K562 (cell line): Measurements from ENCODE around the gene ALDH16A1. TPM values are rescaled to one million over a fixed set of nuclear protein-coding genes. Genes with fewer than 3 reads are reported as not detected.
"Not testable (repeated sequence)": the region's sequence is repeated elsewhere in the genome, so short reads cannot be mapped to it uniquely, and the experiment has no call there.

ENCODE experiments used
- ATAC-seq: fragments of 200-7000 bp; cut with Tn5 transposase; 3 replicates; pipeline ENCODE4 v1.9.1; 2020; ENCODE audit warnings: moderate library complexity
- BruUV-seq: library from RNA; stranded (reverse); fragments of 400-500 nt; replicated peaks from 2 replicates; lab custom pipeline; 2021; lab: Mats Ljungman, UMichigan
- CTCF ChIA-PET: fragments of 300-600 bp; formaldehyde crosslinking; extraction: SDS; loops from one replicate; lab custom pipeline; 2021; ENCODE audit warnings: low intra/inter-chr PET ratio; lab: Yijun Ruan, JAX
- POLR2A ChIA-PET: fragments of 300-600, 350-650 bp; sonication (Branson Sonifier 250); formaldehyde crosslinking; extraction: SDS; loops from one replicate; lab custom pipeline; 2021; ENCODE audit warnings: antibody characterized with exemption, inconsistent platforms; lab: Yijun Ruan, JAX
- DNase-seq, 4 experiments: peaks; one replicate each; pipeline versions ENCODE4 v3.0.0 to v3.0.0-alpha.2; 2011 to 2018; ENCODE audit warnings: low spot score in 3 of 4, mixed read lengths in 3 of 4; ENCODE audit errors: extremely low read depth in 1 of 4
- FAIRE-seq: peaks from 2 replicates; lab custom pipeline; 2011; peaks lifted over from hg19 to GRCh38; lab: Jason Lieb, UNC
- H2AFZ ChIP-seq: 2 replicates; pipeline ENCODE4 v1.6.0; 2011; ENCODE audit warnings: low read depth, low read length, control low read depth, inconsistent platforms
- H3K27ac ChIP-seq: fragments of 200-600 bp; 3 replicates; pipeline ENCODE4 v1.8.0; 2011; ENCODE audit warnings: low read depth, mild to moderate bottlenecking, control low read depth, inconsistent platforms, low read length, moderate library complexity, mixed read lengths; ENCODE audit errors: extremely low read depth
- H3K27me3 ChIP-seq, 2 experiments: fragments of 300-600 bp in 1 of 2; 2 replicates in 1 of 2; 3 replicates in 1 of 2; pipeline versions ENCODE4 v1.6.0 to v1.8.0; 2011; ENCODE audit warnings: inconsistent platforms in 2 of 2, low read length in 2 of 2, mild to moderate bottlenecking in 1 of 2, mixed read lengths in 1 of 2, moderate library complexity in 1 of 2; ENCODE audit not compliant: control insufficient read depth in 2 of 2, insufficient read depth in 2 of 2
- H3K36me3 ChIP-seq: fragments of 300-600 bp; 3 replicates; pipeline ENCODE4 v1.8.0; 2011; ENCODE audit warnings: mild to moderate bottlenecking, low read length, inconsistent platforms; ENCODE audit not compliant: control insufficient read depth, insufficient read depth
- H3K4me1 ChIP-seq, 2 experiments: fragments of 200-600 bp in 1 of 2; replicated peaks in 1 of 2; 2 replicates in 1 of 2; 3 replicates in 1 of 2; pipeline versions ENCODE4 v1.5.1 to v1.8.0; 2011; ENCODE audit warnings: inconsistent platforms in 2 of 2, low read length in 2 of 2, mild to moderate bottlenecking in 1 of 2, mixed read lengths in 1 of 2, moderate library complexity in 1 of 2; ENCODE audit not compliant: control insufficient read depth in 2 of 2, insufficient read depth in 2 of 2
- H3K4me2 ChIP-seq: 2 replicates; pipeline ENCODE4 v1.6.1; 2011; ENCODE audit warnings: low read length, control low read depth, inconsistent platforms, mixed read lengths; ENCODE audit not compliant: insufficient read depth
- H3K4me3 ChIP-seq: fragments of 200-600 bp; sonication (generic), shearing (Covaris generic); 2 replicates; pipeline ENCODE4 v1.5.1; 2016; ENCODE audit warnings: control low read depth, inconsistent platforms
- H3K79me2 ChIP-seq: fragments of 200-600 bp; 3 replicates; pipeline ENCODE4 v1.8.0; 2011; ENCODE audit warnings: low read length, inconsistent platforms; ENCODE audit not compliant: control insufficient read depth, insufficient read depth
- H3K9ac ChIP-seq, 2 experiments: 2 replicates each; pipeline versions ENCODE4 v1.6.0 to v1.6.1; 2011; ENCODE audit warnings: low read depth in 2 of 2, low read length in 2 of 2, control low read depth in 1 of 2, inconsistent platforms in 1 of 2, mild to moderate bottlenecking in 1 of 2, mixed read lengths in 1 of 2; ENCODE audit not compliant: insufficient read depth in 1 of 2
- H3K9me1 ChIP-seq: one replicate; pipeline ENCODE4 v1.6.0; 2011; ENCODE audit warnings: inconsistent platforms, mild to moderate bottlenecking, low read length, moderate library complexity; ENCODE audit not compliant: control insufficient read depth, insufficient read depth
- H3K9me3 ChIP-seq: replicated peaks from 2 replicates; pipeline ENCODE4 v1.5.1; 2011; ENCODE audit warnings: low read depth, low read length, inconsistent platforms; ENCODE audit not compliant: control insufficient read depth, insufficient read depth
- H4K20me1 ChIP-seq: replicated peaks from 2 replicates; pipeline ENCODE4 v1.6.1; 2011; ENCODE audit warnings: low read length, inconsistent platforms, mixed read lengths; ENCODE audit not compliant: control insufficient read depth, insufficient read depth
- MLLT1 ChIP-seq, 2 experiments: fragments of 450-650 bp; IDR thresholded peaks; 2 replicates each; pipeline ENCODE4 v1.6.1; 2016
- ZNF12 ChIP-seq: sonication (generic); formaldehyde crosslinking; IDR thresholded peaks from 2 replicates; pipeline ENCODE4 v1.4.0; 2020; ENCODE audit warnings: mild to moderate bottlenecking, missing genetic modification reagents
- ZNF121 ChIP-seq: sonication (generic); formaldehyde crosslinking; conservative IDR thresholded peaks from 2 replicates; pipeline ENCODE4 v1.8.0; 2022; ENCODE audit warnings: missing genetic modification reagents
- WGBS: fragments of 100-300 bp; shearing (Covaris generic); methylation state at CpG from one replicate; pipeline ENCODE4 v1.1.6; 2016; ENCODE audit warnings: low coverage, mixed read lengths; ENCODE audit not compliant: insufficient coverage; ENCODE audit errors: missing lambda C conversion rate; 5-methylcytosine and 5-hydroxymethylcytosine counted together
- in situ Hi-C: fragments of 300-500 bp; cut with MboI; formaldehyde crosslinking; loops from 4 replicates; pipeline ENCODE4 v1.15.0; 2018; ENCODE audit warnings: inconsistent platforms, mixed read lengths
- intact Hi-C: fragments of 100-400 bp; cut with micrococcal nuclease; formaldehyde crosslinking; loops from 2 replicates; pipeline ENCODE4 v1.14.2; 2022
- polyA plus RNA-seq, 8 experiments: library from polyadenylated mRNA; depleted of rRNA in 4 of 8; stranded (reverse) in 5 of 8; unstranded in 3 of 8; fragments of >200 nt; fragmentation: Nextera tagmentation in 2 of 8; fragmentation: Illumina TruSeq in 1 of 8; extraction: Ambion mirVana in 2 of 8; extraction: Trizol in 1 of 8; gene quantifications; 2 replicates each; pipeline versions ENCODE4 v1.2.1 to v1.2.3, GENCODE V29; 2011 to 2014; ENCODE audit warnings: inconsistent platforms in 1 of 8, missing spikeins in 1 of 8
- total RNA-seq, 7 experiments: library from RNA; depleted of rRNA in 6 of 7; stranded (reverse); fragments of >200 nt in 6 of 7; fragmentation: Illumina TruSeq in 2 of 7; extraction: Trizol in 2 of 7; gene quantifications; 2 replicates each; pipeline versions ENCODE4 v1.2.1 to v1.2.3, GENCODE V29; 2011 to 2021; ENCODE audit warnings: low replicate concordance in 1 of 7

Gene ALDH16A1
- total and polyA plus RNA-seq, 9 of the 15 experiments (the other 6 are each of a cell fraction or from before 2014, with no cell fraction given), result 2.2 to 52.2 (median 7.6) TPM

DNA sequence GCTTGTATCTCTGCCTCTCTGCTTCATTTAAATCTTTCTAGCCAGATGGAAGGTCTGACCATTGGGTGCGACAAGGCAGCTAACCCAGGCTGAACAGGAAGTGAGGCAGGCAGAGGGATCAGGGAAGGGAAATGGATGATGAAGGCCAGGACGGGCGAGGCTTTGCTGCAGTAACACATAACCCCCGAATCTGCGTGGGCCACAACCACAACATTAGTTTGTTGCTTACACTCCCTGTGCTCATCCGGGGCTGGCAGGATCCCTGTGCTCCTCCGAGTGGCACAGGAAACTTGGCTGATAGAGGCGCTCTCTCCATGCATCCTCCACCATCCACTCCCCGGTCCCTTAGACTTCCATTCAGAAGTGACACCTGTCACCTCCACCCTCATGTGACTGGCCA is 19.9 kb downstream of the ALDH16A1 start:
- Histone ChIP-seq H3K4me2 (no peak overlapping the region), H3K4me1 (peaks cover 16 to 53% of the 10 kb centered on the region in 2 experiments), H3K4me3 (no peak overlapping the region), H3K27ac (no peak overlapping the region), H2AFZ (no peak overlapping the region), H3K9me3 (no peaks in the 10 kb centered on the region), H3K79me2 (no peaks in the 10 kb centered on the region), H3K9ac (peak overlapping the region in 1 of 2 experiments; percentile 29; a peak in 1 of 4 replicates), H4K20me1 (peaks cover 5% of the 10 kb centered on the region; the same call in 1 of the 2 replicates), H3K36me3 (peaks cover 16% of the 10 kb centered on the region; the same call in 1 of the 3 replicates), H3K27me3 (no peaks in the 10 kb centered on the region), H3K9me1 (no peaks in the 10 kb centered on the region)
- FAIRE-seq (no peak), DNase-seq (no peak), ATAC-seq (no peak)
- TF ChIP-seq MLLT1 (IDR thresholded peaks at IDR 0.05) (no peak), ZNF12 (CRISPR knock-in tag) (peak; percentile 96)
- no TSS peak for BruUV-seq
- in situ Hi-C loops (no loop called here), intact Hi-C loops (no loop called here)
- ChIA-PET POLR2A (interaction anchor here (1.0 kb wide), 1 partner anchor 18 kb away, joined by 4 read pairs; no protein-coding TSS in a partner anchor), CTCF (interaction anchor here (0.6 to 0.8 kb wide), 2 partner anchors 97 to 260 kb away, joined by 3 to 9 read pairs; no protein-coding TSS in a partner anchor)
- 60% methylated on average over 9 of the region's 9 CpGs for WGBS

DNA sequence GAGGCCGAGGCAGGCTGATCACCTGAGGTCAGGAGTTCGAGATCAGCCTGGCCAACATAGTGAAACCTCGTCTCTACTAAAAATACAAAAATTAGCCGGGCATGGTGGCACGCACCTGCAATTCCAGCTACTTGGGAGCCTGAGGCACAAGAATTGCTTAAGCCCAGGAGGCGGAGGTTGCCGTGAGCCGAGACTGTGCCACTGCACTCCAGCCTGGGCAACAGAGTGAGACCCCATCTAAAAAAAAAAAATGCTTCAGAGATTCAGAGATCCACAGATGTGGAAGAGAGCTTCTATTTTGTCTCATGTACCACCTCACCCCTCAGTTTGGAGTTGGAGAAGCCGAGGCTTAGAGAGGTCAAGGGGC is 20.5 kb downstream of the ALDH16A1 start:
- H3K27me3 ChIP-seq, intact Hi-C loops, H3K9me1 ChIP-seq, H4K20me1 ChIP-seq, BruUV-seq, DNase-seq, FAIRE-seq, H3K27ac ChIP-seq, H3K79me2 ChIP-seq, ATAC-seq, in situ Hi-C loops, H3K9me3 ChIP-seq: not testable (repeated sequence)
- Histone ChIP-seq H3K36me3 (peaks cover 14% of the 10 kb centered on the region; the same call in 1 of the 3 replicates), H3K4me1 (peaks cover 16 to 50% of the 10 kb centered on the region in 2 experiments), H3K4me3 (peak overlapping the region; percentile 56), H3K9ac (peak overlapping the region; percentile 53 to 94; a peak in 3 of 4 replicates), H3K4me2 (peak overlapping the region; percentile 73), H2AFZ (peak overlapping the region; percentile 94)
- peak; percentile 94 for TF ChIP-seq ZNF121 (CRISPR knock-in tag)
- POLR2A ChIA-PET, result interaction anchor here (0.6 kb wide), 1 partner anchor 22 kb away, joined by 3 read pairs; no protein-coding TSS in a partner anchor
- CTCF ChIA-PET, result interaction anchor here (0.8 to 1.3 kb wide), 2 partner anchors 96 to 205 kb away, joined by 5 to 9 read pairs; no protein-coding TSS in a partner anchor
- 65% methylated on average over 7 of the region's 9 CpGs for whole genome bisulfite sequencing
